Central memory CD8-positive, alpha-beta T cell (primary cell): Measurements from ENCODE around the gene TMBIM6.

Experiments used
- ATAC-seq: fragments of 150-1000 bp; cut with Tn5 transposase; replicated peaks from 2 replicates; pipeline ENCODE4 v1.10.0; 2022; ENCODE audit warnings: mild to moderate bottlenecking, moderate FRiP score, moderate number of reproducible peaks; ENCODE audit not compliant: poor library complexity, severe bottlenecking; ENCODE audit errors: extremely low read depth
- DNase-seq, 2 donors: peaks; one replicate each; pipeline ENCODE4 v3.0.0; 2021; ENCODE audit warnings: low spot score in 2 of 2
- H3K27ac Mint-ChIP-seq: one replicate; pipeline ENCODE4 v1.8.0; 2022; ENCODE audit warnings: low read depth, mild to moderate bottlenecking, moderate library complexity, mixed read lengths
- H3K27me3 Mint-ChIP-seq: one replicate; pipeline ENCODE4 v1.8.0; 2022; ENCODE audit warnings: mixed read lengths
- H3K36me3 Mint-ChIP-seq: one replicate; pipeline ENCODE4 v1.8.0; 2022; ENCODE audit warnings: mild to moderate bottlenecking, moderate library complexity, mixed read lengths; ENCODE audit not compliant: insufficient read depth
- H3K4me1 Mint-ChIP-seq: one replicate; pipeline ENCODE4 v1.8.0; 2022; ENCODE audit warnings: mixed read lengths
- H3K4me3 Mint-ChIP-seq: one replicate; pipeline ENCODE4 v1.8.0; 2022; ENCODE audit warnings: mild to moderate bottlenecking, moderate library complexity, mixed read lengths
- H3K9me3 Mint-ChIP-seq: one replicate; pipeline ENCODE4 v1.8.0; 2022; ENCODE audit warnings: mixed read lengths

Gene TMBIM6

GRCh38 chr12:49807991-49808580 lies 66.7 kb downstream of the TMBIM6 start:
- H3K36me3 Mint-ChIP-seq: peaks cover 3% of the 10 kb centered on the region
- peaks cover 10% of the 10 kb centered on the region for H3K4me1 Mint-ChIP-seq
- no peak overlapping the region for H3K4me3 Mint-ChIP-seq
- no peak for DNase-seq
- H3K27me3 Mint-ChIP-seq: no peaks in the 10 kb centered on the region
- no peak for ATAC-seq
- H3K27ac Mint-ChIP-seq: no peak overlapping the region
- no peaks in the 10 kb centered on the region for H3K9me3 Mint-ChIP-seq

- DNase-seq (no peak), ATAC-seq (no peak)
- no peak overlapping the region for H3K4me3 Mint-ChIP-seq
- H3K36me3 Mint-ChIP-seq: peaks cover 3% of the 10 kb centered on the region
- no peaks in the 10 kb centered on the region for H3K9me3 Mint-ChIP-seq
- no peaks in the 10 kb centered on the region for H3K27me3 Mint-ChIP-seq
- no peak overlapping the region for H3K27ac Mint-ChIP-seq
- peaks cover 10% of the 10 kb centered on the region for H3K4me1 Mint-ChIP-seq
Measured at GRCh38 chr12:49808686-49809380, 67.5 kb downstream of the TMBIM6 start.

- peaks cover 10% of the 10 kb centered on the region for H3K4me1 Mint-ChIP-seq
- no peak overlapping the region for H3K27ac Mint-ChIP-seq
- peaks cover 3% of the 10 kb centered on the region for H3K36me3 Mint-ChIP-seq
- ATAC-seq (no peak), DNase-seq (no peak)
- H3K9me3 Mint-ChIP-seq: no peaks in the 10 kb centered on the region
- H3K4me3 Mint-ChIP-seq: no peak overlapping the region
- H3K27me3 Mint-ChIP-seq: no peaks in the 10 kb centered on the region
Measured at GRCh38 chr12:49809381-49809905, 68.1 kb downstream of the TMBIM6 start.

GRCh38 chr12:49809906-49810389 lies 68.6 kb downstream of the TMBIM6 start:
- peaks cover 3% of the 10 kb centered on the region for H3K36me3 Mint-ChIP-seq

GRCh38 chr12:49811136-49811535 lies 69.8 kb downstream of the TMBIM6 start:
- Mint-ChIP-seq H3K4me3 (no peak overlapping the region), H3K36me3 (peaks cover 8% of the 10 kb centered on the region), H3K27me3 (no peaks in the 10 kb centered on the region), H3K27ac (no peak overlapping the region), H3K4me1 (peaks cover 15% of the 10 kb centered on the region), H3K9me3 (no peaks in the 10 kb centered on the region)
- ATAC-seq (no peak), DNase-seq (no peak)

More at GRCh38 chr12:49809906-49810389, 68.6 kb downstream of the TMBIM6 start:
- H3K4me3 Mint-ChIP-seq: no peak overlapping the region
- peaks cover 10% of the 10 kb centered on the region for H3K4me1 Mint-ChIP-seq
- DNase-seq: no peak
- H3K27me3 Mint-ChIP-seq: no peaks in the 10 kb centered on the region
- H3K27ac Mint-ChIP-seq: no peak overlapping the region
- no peak for ATAC-seq
- H3K9me3 Mint-ChIP-seq: no peaks in the 10 kb centered on the region

- ATAC-seq: no peak
- Mint-ChIP-seq H3K4me1 (peaks cover 15% of the 10 kb centered on the region), H3K4me3 (no peak overlapping the region), H3K27me3 (no peaks in the 10 kb centered on the region), H3K9me3 (no peaks in the 10 kb centered on the region), H3K27ac (no peak overlapping the region), H3K36me3 (peaks cover 10% of the 10 kb centered on the region)
- DNase-seq: no peak
Measured at GRCh38 chr12:49811961-49812401, 70.6 kb downstream of the TMBIM6 start.

GRCh38 chr12:49813131-49813530 lies 71.8 kb downstream of the TMBIM6 start:
- Mint-ChIP-seq H3K4me3 (no peak overlapping the region), H3K27ac (no peak overlapping the region), H3K9me3 (no peaks in the 10 kb centered on the region), H3K36me3 (peaks cover 10% of the 10 kb centered on the region), H3K4me1 (peaks cover 15% of the 10 kb centered on the region), H3K27me3 (no peaks in the 10 kb centered on the region)
- ATAC-seq (no peak), DNase-seq (no peak)
